HepG2 (cell line): ENCODE results near the gene NFATC3. TPM values are rescaled to one million over a fixed set of nuclear protein-coding genes. Genes with fewer than 3 reads are reported as not detected.

ENCODE experiments used
- AGO2 ChIP-seq: fragments of 200-400 bp; formaldehyde crosslinking; optimal IDR thresholded peaks from 2 replicates; pipeline ENCODE3; 2017; ENCODE audit warnings: mild to moderate bottlenecking, low read depth, low read length, moderate library complexity
- CBFB ChIP-seq: sonication (generic); formaldehyde crosslinking; IDR thresholded peaks from 2 replicates; pipeline ENCODE4 v1.4.0; 2020; ENCODE audit warnings: missing genetic modification reagents
- CEBPB ChIP-seq: IDR thresholded peaks from 2 replicates; pipeline ENCODE4 v1.6.1; 2011; ENCODE audit warnings: low read depth, low read length, improper control_type of control experiment, borderline replicate concordance
- FIP1L1 ChIP-seq: fragments of 200-400 bp; formaldehyde crosslinking; IDR thresholded peaks from 2 replicates; pipeline ENCODE4 v1.6.1; 2018; ENCODE audit warnings: low read depth, mild to moderate bottlenecking, low read length, moderate library complexity, borderline replicate concordance; ENCODE audit not compliant: insufficient read depth
- KLF9 ChIP-seq: IDR thresholded peaks from 2 replicates; pipeline ENCODE4 v1.6.1; 2016; ENCODE audit warnings: low read depth
- RORA ChIP-seq: sonication (generic); formaldehyde crosslinking; IDR thresholded peaks from 2 replicates; pipeline ENCODE4 v1.5.0; 2020; ENCODE audit warnings: mild to moderate bottlenecking, missing genetic modification reagents, moderate library complexity
- TP53 ChIP-seq: sonication (generic); formaldehyde crosslinking; conservative IDR thresholded peaks from 2 replicates; pipeline ENCODE4 v1.4.0; 2020; ENCODE audit warnings: missing genetic modification reagents
- ZC3H13 ChIP-seq: sonication (generic); formaldehyde crosslinking; IDR thresholded peaks from 2 replicates; pipeline ENCODE4 v1.8.1; 2023; ENCODE audit warnings: mild to moderate bottlenecking, missing genetic modification reagents, moderate library complexity
- ZNF142 ChIP-seq: sonication (generic); formaldehyde crosslinking; IDR thresholded peaks from 2 replicates; pipeline ENCODE4 v1.4.0; 2020; ENCODE audit warnings: missing genetic modification reagents
- ZNF225 ChIP-seq: sonication (generic); formaldehyde crosslinking; IDR thresholded peaks from 2 replicates; pipeline ENCODE4 v1.4.0; 2020; ENCODE audit warnings: mild to moderate bottlenecking, missing genetic modification reagents
- ZNF572 ChIP-seq: sonication (generic); formaldehyde crosslinking; IDR thresholded peaks from 2 replicates; pipeline ENCODE4 v1.5.1; 2020; ENCODE audit warnings: mild to moderate bottlenecking, missing genetic modification reagents
- ZNF678 ChIP-seq: sonication (generic); formaldehyde crosslinking; IDR thresholded peaks from 2 replicates; pipeline ENCODE4 v1.4.0; 2020; ENCODE audit warnings: mild to moderate bottlenecking, missing genetic modification reagents
- ZNF704 ChIP-seq: sonication (generic); formaldehyde crosslinking; IDR thresholded peaks from 2 replicates; pipeline ENCODE4 v1.8.1; 2023; ENCODE audit warnings: mild to moderate bottlenecking, inconsistent platforms, moderate library complexity, missing genetic modification reagents, borderline replicate concordance
- ZNF709 ChIP-seq: sonication (generic); formaldehyde crosslinking; IDR thresholded peaks from 2 replicates; pipeline ENCODE4 v1.5.0; 2020; ENCODE audit warnings: mild to moderate bottlenecking, missing genetic modification reagents
- polyA plus RNA-seq, 8 experiments: library from polyadenylated mRNA; depleted of rRNA in 3 of 8; stranded (reverse) in 7 of 8; unstranded in 1 of 8; fragments of >200 nt; fragmentation: Illumina TruSeq in 4 of 8; extraction: Trizol in 4 of 8; gene quantifications; 2 replicates each; pipeline versions ENCODE4 v1.2.1 to v1.2.3, GENCODE V29; 2011 to 2016; ENCODE audit warnings: low read depth in 4 of 8, missing spikeins in 1 of 8, mixed read lengths in 1 of 8; ENCODE audit not compliant: insufficient read depth in 1 of 8
- total RNA-seq, 5 experiments: library from RNA; depleted of rRNA; stranded (reverse); fragments of >200 nt; fragmentation: Illumina TruSeq; extraction: Trizol; gene quantifications; 2 replicates each; pipeline ENCODE4 v1.2.3, GENCODE V29; 2016; ENCODE audit warnings: low read depth in 1 of 5
- TF ChIP-seq, protein P1 (sequence below): sonication (generic); formaldehyde crosslinking; IDR thresholded peaks from one replicate; pipeline ENCODE4 v1.5.1; 2020; ENCODE audit warnings: mild to moderate bottlenecking, missing genetic modification reagents; ENCODE audit errors: not compliant biosample characterization

The NFATC3 gene
- total and polyA plus RNA-seq, 2 of the 13 experiments (the other 11 are each of a cell fraction or from before 2014, with no cell fraction given): 52.6 to 62.7 TPM

- TF ChIP-seq ZNF142 (CRISPR knock-in tag) (no peak), KLF9 (CRISPR knock-in tag) (no peak), ZNF572 (CRISPR knock-in tag) (peak; percentile 15), ZNF709 (CRISPR knock-in tag) (no peak), RORA (no peak), CBFB (CRISPR knock-in tag) (no peak), FIP1L1 (no peak), ZNF678 (CRISPR knock-in tag) (0 out of 2 replicates have a peak, but pooled peaks have one; percentile 26), ZNF225 (CRISPR knock-in tag) (no peak), TP53 (CRISPR knock-in tag) (0 out of 2 replicates have a peak, but pooled peaks have one; percentile 50), ZC3H13 (0 out of 2 replicates have a peak, but pooled peaks have one; percentile 45), CEBPB (no peak), AGO2 (peak; percentile 18), ZNF704 (CRISPR knock-in tag) (0 out of 2 replicates have a peak, but pooled peaks have one; percentile 14)
- TF ChIP-seq, protein P1, sequence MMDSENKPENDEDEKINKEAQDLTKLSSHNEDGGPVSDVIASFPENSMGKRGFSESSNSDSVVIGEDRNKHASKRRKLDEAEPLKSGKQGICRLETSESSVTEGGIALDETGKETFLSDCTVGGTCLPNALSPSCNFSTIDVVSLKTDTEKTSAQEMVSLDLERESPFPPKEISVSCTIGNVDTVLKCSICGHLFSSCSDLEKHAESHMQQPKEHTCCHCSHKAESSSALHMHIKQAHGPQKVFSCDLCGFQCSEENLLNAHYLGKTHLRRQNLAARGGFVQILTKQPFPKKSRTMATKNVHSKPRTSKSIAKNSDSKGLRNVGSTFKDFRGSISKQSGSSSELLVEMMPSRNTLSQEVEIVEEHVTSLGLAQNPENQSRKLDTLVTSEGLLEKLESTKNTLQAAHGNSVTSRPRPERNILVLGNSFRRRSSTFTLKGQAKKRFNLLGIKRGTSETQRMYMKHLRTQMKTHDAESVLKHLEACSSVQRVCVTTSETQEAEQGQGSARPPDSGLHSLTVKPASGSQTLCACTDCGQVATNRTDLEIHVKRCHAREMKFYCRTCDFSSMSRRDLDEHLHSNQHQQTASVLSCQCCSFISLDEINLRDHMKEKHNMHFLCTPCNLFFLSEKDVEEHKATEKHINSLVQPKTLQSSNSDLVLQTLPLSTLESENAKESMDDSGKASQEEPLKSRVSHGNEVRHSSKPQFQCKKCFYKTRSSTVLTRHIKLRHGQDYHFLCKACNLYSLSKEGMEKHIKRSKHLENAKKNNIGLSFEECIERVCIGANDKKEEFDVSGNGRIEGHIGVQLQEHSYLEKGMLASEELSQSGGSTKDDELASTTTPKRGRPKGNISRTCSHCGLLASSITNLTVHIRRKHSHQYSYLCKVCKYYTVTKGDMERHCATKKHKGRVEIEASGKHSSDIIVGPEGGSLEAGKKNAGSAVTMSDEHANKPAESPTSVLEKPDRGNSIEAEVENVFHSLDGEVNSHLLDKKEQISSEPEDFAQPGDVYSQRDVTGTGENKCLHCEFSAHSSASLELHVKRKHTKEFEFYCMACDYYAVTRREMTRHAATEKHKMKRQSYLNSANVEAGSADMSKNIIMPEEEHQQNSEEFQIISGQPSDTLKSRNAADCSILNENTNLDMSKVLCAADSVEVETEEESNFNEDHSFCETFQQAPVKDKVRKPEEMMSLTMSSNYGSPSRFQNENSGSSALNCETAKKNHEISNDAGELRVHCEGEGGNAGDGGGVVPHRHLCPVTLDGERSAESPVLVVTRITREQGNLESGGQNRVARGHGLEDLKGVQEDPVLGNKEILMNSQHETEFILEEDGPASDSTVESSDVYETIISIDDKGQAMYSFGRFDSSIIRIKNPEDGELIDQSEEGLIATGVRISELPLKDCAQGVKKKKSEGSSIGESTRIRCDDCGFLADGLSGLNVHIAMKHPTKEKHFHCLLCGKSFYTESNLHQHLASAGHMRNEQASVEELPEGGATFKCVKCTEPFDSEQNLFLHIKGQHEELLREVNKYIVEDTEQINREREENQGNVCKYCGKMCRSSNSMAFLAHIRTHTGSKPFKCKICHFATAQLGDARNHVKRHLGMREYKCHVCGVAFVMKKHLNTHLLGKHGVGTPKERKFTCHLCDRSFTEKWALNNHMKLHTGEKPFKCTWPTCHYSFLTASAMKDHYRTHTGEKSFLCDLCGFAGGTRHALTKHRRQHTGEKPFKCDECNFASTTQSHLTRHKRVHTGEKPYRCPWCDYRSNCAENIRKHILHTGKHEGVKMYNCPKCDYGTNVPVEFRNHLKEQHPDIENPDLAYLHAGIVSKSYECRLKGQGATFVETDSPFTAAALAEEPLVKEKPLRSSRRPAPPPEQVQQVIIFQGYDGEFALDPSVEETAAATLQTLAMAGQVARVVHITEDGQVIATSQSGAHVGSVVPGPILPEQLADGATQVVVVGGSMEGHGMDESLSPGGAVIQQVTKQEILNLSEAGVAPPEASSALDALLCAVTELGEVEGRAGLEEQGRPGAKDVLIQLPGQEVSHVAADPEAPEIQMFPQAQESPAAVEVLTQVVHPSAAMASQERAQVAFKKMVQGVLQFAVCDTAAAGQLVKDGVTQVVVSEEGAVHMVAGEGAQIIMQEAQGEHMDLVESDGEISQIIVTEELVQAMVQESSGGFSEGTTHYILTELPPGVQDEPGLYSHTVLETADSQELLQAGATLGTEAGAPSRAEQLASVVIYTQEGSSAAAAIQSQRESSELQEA (CRISPR knock-in tag): peak; percentile 19
Observed at GRCh38 chr16:68244481-68244902, 159.3 kb downstream of the NFATC3 start (continued).
